CD4-positive, alpha-beta T cell (primary cell): Measurements from ENCODE around the gene SCUBE2. TPM values are rescaled to one million over a fixed set of nuclear protein-coding genes. Genes with fewer than 3 reads are reported as not detected.

Experiments
- ATAC-seq: fragments of 200-7000 bp; cut with Tn5 transposase; one replicate; pipeline ENCODE4 v1.10.0; 2022; ENCODE audit warnings: mild to moderate bottlenecking; ENCODE audit not compliant: poor library complexity
- CTCF ChIA-PET: fragments of 350-600 bp; sonication (Branson Sonifier 250); formaldehyde crosslinking; loops from one replicate; lab custom pipeline; 2021; ENCODE audit warnings: antibody characterized with exemption, inconsistent platforms; lab: Charles Lee
- POLR2A ChIA-PET: fragments of 350-600 bp; sonication (Branson Sonifier 250); formaldehyde crosslinking; loops from one replicate; lab custom pipeline; 2021; ENCODE audit warnings: antibody characterized with exemption, inconsistent platforms; lab: Charles Lee
- DNase-seq, 14 experiments: peaks; one replicate each; pipeline ENCODE4 v3.0.0-alpha.2; 2013 to 2020; ENCODE audit warnings: mixed read lengths in 2 of 14
- H3K27ac ChIP-seq, 2 donors: one replicate each; pipeline versions ENCODE4 v1.5.1 to v1.7.0; 2013; ENCODE audit warnings: low read length in 2 of 2, low read depth in 1 of 2, mild to moderate bottlenecking in 1 of 2
- H3K27me3 ChIP-seq, 2 experiments: 1 replicate in 1 of 2; 2 replicates in 1 of 2; pipeline versions ENCODE4 v1.6.1 to v1.7.0; 2013; ENCODE audit warnings: low read length in 2 of 2, control low read depth in 1 of 2, mild to moderate bottlenecking in 1 of 2, moderate library complexity in 1 of 2; ENCODE audit not compliant: insufficient read depth in 2 of 2, control insufficient read depth in 1 of 2
- H3K36me3 ChIP-seq: one replicate; pipeline ENCODE4 v1.6.1; 2013; ENCODE audit warnings: low read length, control low read depth; ENCODE audit not compliant: insufficient read depth
- H3K4me1 ChIP-seq: one replicate; pipeline ENCODE4 v1.6.1; 2013; ENCODE audit warnings: low read length, control low read depth; ENCODE audit not compliant: insufficient read depth
- H3K4me3 ChIP-seq: one replicate; pipeline ENCODE4 v1.5.1; 2013; ENCODE audit warnings: mild to moderate bottlenecking, low read length, moderate library complexity
- H3K9me3 ChIP-seq, 2 experiments: 1 replicate in 1 of 2; 2 replicates in 1 of 2; pipeline versions ENCODE4 v1.6.1 to v1.7.0; 2013; ENCODE audit warnings: low read length in 2 of 2, mild to moderate bottlenecking in 2 of 2, control low read depth in 1 of 2, moderate library complexity in 1 of 2; ENCODE audit not compliant: control insufficient read depth in 1 of 2, insufficient read depth in 1 of 2
- H3K27ac Mint-ChIP-seq: one replicate; pipeline ENCODE4 v1.8.0; 2020; ENCODE audit warnings: mixed read lengths
- H3K27me3 Mint-ChIP-seq: one replicate; pipeline ENCODE4 v1.8.0; 2021; ENCODE audit warnings: mixed read lengths
- H3K36me3 Mint-ChIP-seq: one replicate; pipeline ENCODE4 v1.8.0; 2021; ENCODE audit warnings: low read depth, mixed read lengths
- H3K4me1 Mint-ChIP-seq: one replicate; pipeline ENCODE4 v1.8.0; 2021; ENCODE audit warnings: low read depth, mixed read lengths
- H3K4me3 Mint-ChIP-seq: one replicate; pipeline ENCODE4 v1.8.0; 2020; ENCODE audit warnings: mild to moderate bottlenecking, mixed read lengths
- H3K9me3 Mint-ChIP-seq: one replicate; pipeline ENCODE4 v1.8.0; 2020; ENCODE audit warnings: mixed read lengths
- intact Hi-C, 2 experiments: fragments of 100-400 bp; cut with DNase I in 1 of 2; cut with micrococcal nuclease in 1 of 2; formaldehyde crosslinking; loops; one replicate each; pipeline versions ENCODE4 v1.15.1 to v1.9.0; 2023 to 2025; cut with DNase I, micrococcal nuclease
- total RNA-seq, 174 experiments: library from RNA in 2 of 174; stranded (reverse) in 2 of 174; gene quantifications; one replicate each; pipeline ENCODE4 v1.2.3 and lab custom pipeline; 2021 to 2026
- TF ChIP-seq, protein P1 (sequence below): fragments of 200-600 bp; IDR thresholded peaks from one replicate; pipeline ENCODE4 v1.8.0; 2022; ENCODE audit warnings: antibody characterized with exemption, mild to moderate bottlenecking

Gene SCUBE2
- total RNA-seq, 2 experiments from 2014 or later, result 0.17 TPM; not detected in 1

DNA sequence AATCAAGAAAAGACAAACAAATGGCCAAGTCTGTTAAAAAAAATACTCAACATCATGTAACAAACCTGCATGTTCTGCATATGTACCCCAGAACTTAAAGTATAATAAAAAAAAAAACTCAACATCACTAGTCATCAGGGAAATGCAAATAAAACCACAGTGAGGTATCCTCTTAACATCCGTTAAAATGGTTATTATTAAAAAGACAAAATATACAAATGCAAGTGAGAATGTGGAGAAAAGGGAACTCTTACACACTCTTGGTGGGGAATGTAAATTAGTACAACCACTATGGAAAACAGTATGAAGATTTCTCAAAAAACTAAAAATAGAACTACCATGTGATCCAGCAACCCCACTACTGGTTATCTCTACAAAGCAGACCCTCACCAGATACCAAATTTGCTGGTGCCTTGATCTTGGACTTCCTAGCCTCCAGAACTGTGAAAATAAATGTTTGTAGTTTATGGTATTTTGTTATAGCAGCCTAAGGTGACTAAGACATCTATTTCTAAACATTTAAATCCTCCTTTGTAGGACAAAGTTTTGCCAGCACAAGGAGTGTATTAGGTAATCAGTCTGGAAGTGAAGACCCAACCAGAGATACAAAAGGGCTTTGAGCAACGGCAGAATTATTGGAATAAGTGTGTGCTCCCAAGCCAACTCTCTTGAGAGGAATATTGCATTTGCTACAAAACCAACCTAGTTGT lies 32.4 kb upstream of the SCUBE2 start:
- Mint-ChIP-seq H3K4me3 (no peak overlapping the region), H3K4me1 (no peaks in the 10 kb centered on the region), H3K36me3 (no peaks in the 10 kb centered on the region), H3K9me3 (no peaks in the 10 kb centered on the region), H3K27ac (no peak overlapping the region), H3K27me3 (no peaks in the 10 kb centered on the region)
- Histone ChIP-seq H3K27me3 (no peaks in the 10 kb centered on the region), H3K36me3 (no peaks in the 10 kb centered on the region), H3K27ac (no peak overlapping the region), H3K4me1 (no peaks in the 10 kb centered on the region), H3K4me3 (no peak overlapping the region), H3K9me3 (no peaks in the 10 kb centered on the region)
- TF ChIP-seq, protein P1, sequence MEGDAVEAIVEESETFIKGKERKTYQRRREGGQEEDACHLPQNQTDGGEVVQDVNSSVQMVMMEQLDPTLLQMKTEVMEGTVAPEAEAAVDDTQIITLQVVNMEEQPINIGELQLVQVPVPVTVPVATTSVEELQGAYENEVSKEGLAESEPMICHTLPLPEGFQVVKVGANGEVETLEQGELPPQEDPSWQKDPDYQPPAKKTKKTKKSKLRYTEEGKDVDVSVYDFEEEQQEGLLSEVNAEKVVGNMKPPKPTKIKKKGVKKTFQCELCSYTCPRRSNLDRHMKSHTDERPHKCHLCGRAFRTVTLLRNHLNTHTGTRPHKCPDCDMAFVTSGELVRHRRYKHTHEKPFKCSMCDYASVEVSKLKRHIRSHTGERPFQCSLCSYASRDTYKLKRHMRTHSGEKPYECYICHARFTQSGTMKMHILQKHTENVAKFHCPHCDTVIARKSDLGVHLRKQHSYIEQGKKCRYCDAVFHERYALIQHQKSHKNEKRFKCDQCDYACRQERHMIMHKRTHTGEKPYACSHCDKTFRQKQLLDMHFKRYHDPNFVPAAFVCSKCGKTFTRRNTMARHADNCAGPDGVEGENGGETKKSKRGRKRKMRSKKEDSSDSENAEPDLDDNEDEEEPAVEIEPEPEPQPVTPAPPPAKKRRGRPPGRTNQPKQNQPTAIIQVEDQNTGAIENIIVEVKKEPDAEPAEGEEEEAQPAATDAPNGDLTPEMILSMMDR, result no peak
- no peak for ATAC-seq
- CTCF ChIA-PET, result interaction anchor here (1.2 kb wide), 1 partner anchor 14 kb away, joined by 4 read pairs; no protein-coding TSS in a partner anchor
- POLR2A ChIA-PET, result no interaction called here
- no peak for DNase-seq
- intact Hi-C loops, result loop anchor here in 1 of 2 experiments (2.0 kb wide), 1 partner anchor 51 kb away; no protein-coding TSS in a partner anchor

DNA sequence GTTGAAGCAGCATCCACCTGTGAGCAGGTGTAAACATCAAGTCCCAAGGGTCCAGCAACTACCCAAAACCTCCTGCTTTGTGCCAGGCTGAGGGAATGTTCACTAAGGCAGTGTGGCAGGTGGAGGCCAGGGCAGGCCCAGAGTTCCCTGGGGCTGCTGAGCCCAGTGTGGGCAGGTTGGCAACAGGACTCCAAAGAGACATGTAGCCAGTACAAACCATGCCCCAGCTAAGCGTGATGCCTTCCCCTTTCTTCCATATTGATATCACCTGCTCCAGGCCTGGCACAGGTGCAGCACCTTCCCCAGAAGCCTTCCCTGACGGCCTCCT lies 30.0 kb upstream of the SCUBE2 start:
- H3K9me3 Mint-ChIP-seq, result no peaks in the 10 kb centered on the region
- H3K36me3 Mint-ChIP-seq, result no peaks in the 10 kb centered on the region

DNA sequence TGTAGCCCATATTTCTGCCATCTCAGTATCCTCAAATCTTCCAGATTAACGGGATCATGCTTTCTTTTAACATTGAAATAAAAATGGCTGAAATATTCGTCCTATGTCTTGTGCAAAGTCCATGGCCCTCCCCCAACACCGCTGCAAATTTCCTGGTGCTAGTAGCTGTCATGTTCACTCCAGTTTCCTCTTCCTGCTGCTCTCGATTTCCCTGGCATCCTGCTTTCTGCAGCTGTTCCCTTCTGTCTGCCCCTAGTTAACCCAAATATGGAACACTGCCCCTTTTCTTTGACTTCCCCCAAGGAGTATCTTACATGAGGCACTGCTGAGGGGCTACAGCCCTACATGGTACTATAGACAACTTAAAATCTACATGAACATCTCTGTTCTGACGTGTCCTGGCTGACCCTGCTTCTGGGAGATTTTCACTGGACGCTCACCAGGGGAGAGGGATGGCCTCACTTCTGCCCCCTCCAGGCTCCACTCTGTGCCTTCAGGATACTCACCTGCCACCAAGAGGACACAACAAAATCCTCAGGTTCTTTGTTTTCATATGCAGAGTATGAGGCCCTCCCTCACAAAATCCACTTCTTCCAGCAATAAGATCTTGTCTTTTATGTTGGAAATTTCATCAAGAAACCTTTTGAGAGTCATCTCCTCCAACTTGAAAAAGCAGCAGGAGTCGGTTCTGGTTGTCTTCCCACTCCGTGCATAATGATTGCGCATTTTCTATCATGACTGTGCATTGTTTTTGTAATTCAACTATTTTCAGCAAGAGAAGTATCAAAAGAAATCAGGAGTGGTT lies 29.5 kb upstream of the SCUBE2 start:
- H3K36me3 Mint-ChIP-seq, result no peaks in the 10 kb centered on the region
- no peaks in the 10 kb centered on the region for H3K36me3 ChIP-seq
- H3K4me3 Mint-ChIP-seq, result no peak overlapping the region
- H3K4me1 Mint-ChIP-seq, result no peaks in the 10 kb centered on the region
- POLR2A ChIA-PET, result no interaction called here
- H3K27ac Mint-ChIP-seq, result no peak overlapping the region
- CTCF ChIA-PET, result no interaction called here
- no peaks in the 10 kb centered on the region for H3K27me3 ChIP-seq
- H3K4me1 ChIP-seq, result no peaks in the 10 kb centered on the region
- no peak overlapping the region for H3K4me3 ChIP-seq
- H3K9me3 ChIP-seq, result no peaks in the 10 kb centered on the region
- H3K27me3 Mint-ChIP-seq, result no peaks in the 10 kb centered on the region
- no peaks in the 10 kb centered on the region for H3K9me3 Mint-ChIP-seq
- ATAC-seq, result no peak
- intact Hi-C loops, result no loop called here
- TF ChIP-seq, protein P1, result no peak
- DNase-seq, result no peak
- H3K27ac ChIP-seq, result no peak overlapping the region

More for the DNA sequence above, 30.0 kb upstream of the SCUBE2 start:
- H3K9me3 ChIP-seq, result no peaks in the 10 kb centered on the region
- no peaks in the 10 kb centered on the region for H3K27me3 ChIP-seq
- H3K36me3 ChIP-seq, result no peaks in the 10 kb centered on the region
- ATAC-seq, result no peak
- DNase-seq, result no peak
- H3K4me3 ChIP-seq, result no peak overlapping the region
- H3K27ac ChIP-seq, result no peak overlapping the region
- ChIA-PET POLR2A (no interaction called here), CTCF (no interaction called here)
- intact Hi-C loops, result no loop called here
- TF ChIP-seq, protein P1, result no peak
- no peaks in the 10 kb centered on the region for H3K4me1 ChIP-seq
- Mint-ChIP-seq H3K27ac (no peak overlapping the region), H3K4me3 (no peak overlapping the region), H3K27me3 (no peaks in the 10 kb centered on the region), H3K4me1 (no peaks in the 10 kb centered on the region)
